IPS DF 6.9 (cell line): ENCODE measurements around the gene PEDS1.

Experiments
- DNase-seq: peaks from one replicate; pipeline ENCODE4 v3.0.0-alpha.2; 2013; ENCODE audit warnings: low read depth, low spot score
- H3K27ac ChIP-seq: one replicate; pipeline ENCODE4 v1.5.1; 2013; ENCODE audit warnings: low read length, control low read depth
- H3K27me3 ChIP-seq: 2 replicates; pipeline ENCODE4 v1.6.1; 2013; ENCODE audit warnings: mild to moderate bottlenecking, low read length; ENCODE audit not compliant: control insufficient read depth, insufficient read depth
- H3K36me3 ChIP-seq: 2 replicates; pipeline ENCODE4 v1.6.1; 2013; ENCODE audit warnings: low read length; ENCODE audit not compliant: control insufficient read depth, insufficient read depth
- H3K4me1 ChIP-seq: 2 replicates; pipeline ENCODE4 v1.6.1; 2013; ENCODE audit warnings: low read length; ENCODE audit not compliant: control insufficient read depth, insufficient read depth
- H3K4me3 ChIP-seq: 2 replicates; pipeline ENCODE4 v1.5.1; 2013; ENCODE audit warnings: mild to moderate bottlenecking, low read length
- H3K9me3 ChIP-seq: 2 replicates; pipeline ENCODE4 v1.6.1; 2013; ENCODE audit warnings: low read length, inconsistent platforms; ENCODE audit not compliant: control insufficient read depth, insufficient read depth
- WGBS: extraction: QIAGEN DNeasy Blood & Tissue Kit; methylation state at CpG from one replicate; pipeline ENCODE4 v1.1.7; 2013; ENCODE audit warnings: mixed read lengths, missing lambda C conversion rate; ENCODE audit not compliant: insufficient read length, insufficient coverage; 5-methylcytosine and 5-hydroxymethylcytosine counted together

Gene PEDS1

GRCh38 chr20:50152394-50153152, 950 bp downstream of the PEDS1 start:
- peaks cover 7% of the 10 kb centered on the region; the same call in 1 of the 2 replicates for H3K4me1 ChIP-seq
- H3K9me3 ChIP-seq: no peaks in the 10 kb centered on the region
- no CpG with 5 or more reads among the region's 4 CpGs for WGBS
- peak overlapping the region; percentile 70; the same call in 1 of the 2 replicates for H3K4me3 ChIP-seq
- no peak for DNase-seq
- H3K36me3 ChIP-seq: 0 out of 2 replicates have a peak, but pooled peaks cover 3% of the 10 kb centered on the region
- H3K27ac ChIP-seq: no peak overlapping the region
- H3K27me3 ChIP-seq: no peaks in the 10 kb centered on the region

- WGBS: no CpG with 5 or more reads among the region's 10 CpGs
- no peak for DNase-seq
- 0 out of 2 replicates have a peak, but pooled peaks cover 3% of the 10 kb centered on the region for H3K36me3 ChIP-seq
- no peaks in the 10 kb centered on the region for H3K9me3 ChIP-seq
- H3K4me1 ChIP-seq: peaks cover 13% of the 10 kb centered on the region
- H3K4me3 ChIP-seq: no peak overlapping the region
- no peak overlapping the region for H3K27ac ChIP-seq
- no peaks in the 10 kb centered on the region for H3K27me3 ChIP-seq
Measured at GRCh38 chr20:50151034-50151743, 2.3 kb downstream of the PEDS1 start.

GRCh38 chr20:50149481-50150254, 3.9 kb downstream of the PEDS1 start:
- no CpG with 5 or more reads among the region's 16 CpGs for WGBS
- no peak overlapping the region for H3K4me3 ChIP-seq
- H3K27me3 ChIP-seq: no peaks in the 10 kb centered on the region
- H3K36me3 ChIP-seq: 0 out of 2 replicates have a peak, but pooled peaks cover 3% of the 10 kb centered on the region
- H3K27ac ChIP-seq: no peak overlapping the region
- H3K9me3 ChIP-seq: no peaks in the 10 kb centered on the region
- peaks cover 13% of the 10 kb centered on the region for H3K4me1 ChIP-seq
- DNase-seq: no peak

- H3K4me1 ChIP-seq: peaks cover 13% of the 10 kb centered on the region
- no CpG with 5 or more reads among the region's 17 CpGs for WGBS
- H3K27me3 ChIP-seq: no peaks in the 10 kb centered on the region
- H3K9me3 ChIP-seq: no peaks in the 10 kb centered on the region
- H3K27ac ChIP-seq: no peak overlapping the region
- no peak for DNase-seq
- H3K4me3 ChIP-seq: no peak overlapping the region
- H3K36me3 ChIP-seq: 0 out of 2 replicates have a peak, but pooled peaks cover 3% of the 10 kb centered on the region
Measured at GRCh38 chr20:50146732-50147662, 6.5 kb downstream of the PEDS1 start.

- Histone ChIP-seq H3K36me3 (peaks cover 3% of the 10 kb centered on the region; the same call in 1 of the 2 replicates), H3K9me3 (no peaks in the 10 kb centered on the region), H3K4me1 (peaks cover 12% of the 10 kb centered on the region), H3K27me3 (no peaks in the 10 kb centered on the region), H3K27ac (no peak overlapping the region), H3K4me3 (no peak overlapping the region)
- no peak for DNase-seq
- no CpG with 5 or more reads among the region's 6 CpGs for WGBS
Measured at GRCh38 chr20:50146214-50146613, 7.3 kb downstream of the PEDS1 start.

GRCh38 chr20:50145566-50145965, 8.0 kb downstream of the PEDS1 start:
- H3K9me3 ChIP-seq: no peaks in the 10 kb centered on the region
- H3K36me3 ChIP-seq: peaks cover 5% of the 10 kb centered on the region; the same call in 1 of the 2 replicates
- H3K4me1 ChIP-seq: peaks cover 11% of the 10 kb centered on the region
- no peak for DNase-seq
- no peak overlapping the region for H3K4me3 ChIP-seq
- H3K27ac ChIP-seq: no peak overlapping the region
- WGBS: no CpG with 5 or more reads among the region's 6 CpGs
- H3K27me3 ChIP-seq: no peaks in the 10 kb centered on the region

GRCh38 chr20:50144362-50144761, 9.2 kb downstream of the PEDS1 start:
- H3K36me3 ChIP-seq: peaks cover 7% of the 10 kb centered on the region; the same call in 1 of the 2 replicates
- no peaks in the 10 kb centered on the region for H3K9me3 ChIP-seq
- H3K27ac ChIP-seq: no peak overlapping the region
- WGBS: no CpG with 5 or more reads among the region's 4 CpGs
- H3K4me1 ChIP-seq: peaks cover 11% of the 10 kb centered on the region
- no peak overlapping the region for H3K4me3 ChIP-seq
- H3K27me3 ChIP-seq: no peaks in the 10 kb centered on the region
- no peak for DNase-seq

GRCh38 chr20:50142812-50143211, 10.7 kb downstream of the PEDS1 start:
- H3K4me3 ChIP-seq: no peak overlapping the region
- no peaks in the 10 kb centered on the region for H3K27me3 ChIP-seq
- H3K36me3 ChIP-seq: peaks cover 4% of the 10 kb centered on the region; the same call in 1 of the 2 replicates
- WGBS: no CpG with 5 or more reads among the region's 6 CpGs
- peaks cover 11% of the 10 kb centered on the region for H3K4me1 ChIP-seq
- no peak for DNase-seq
- H3K27ac ChIP-seq: no peak overlapping the region
- H3K9me3 ChIP-seq: no peaks in the 10 kb centered on the region

GRCh38 chr20:50141811-50142561, 11.5 kb downstream of the PEDS1 start:
- Histone ChIP-seq H3K36me3 (peaks cover 4% of the 10 kb centered on the region; the same call in 1 of the 2 replicates), H3K4me1 (peaks cover 7% of the 10 kb centered on the region), H3K27me3 (no peaks in the 10 kb centered on the region), H3K4me3 (no peak overlapping the region), H3K9me3 (no peaks in the 10 kb centered on the region), H3K27ac (no peak overlapping the region)
- WGBS: no CpG with 5 or more reads among the region's 12 CpGs
- DNase-seq: no peak
